Endometrial microvascular endothelial cells (primary cell): Measurements from ENCODE around the gene SRM. TPM values are rescaled to one million over a fixed set of nuclear protein-coding genes. Genes with fewer than 3 reads are reported as not detected.
"Not testable (repeated sequence)": the region's sequence is repeated elsewhere in the genome, so short reads cannot be mapped to it uniquely, and the experiment has no call there.

Source experiments
- in situ Hi-C: cut with HindIII; loops from 2 replicates; pipeline ENCODE4 v1.10.0; 2017; ENCODE audit warnings: low sequenced_read_pairs, low pct_unique_long_range_greater_than_20kb; ENCODE audit errors: inconsistent ontology term
- total RNA-seq: library from RNA; depleted of rRNA; stranded (reverse); fragments of >200 nt; gene quantifications from one replicate; pipeline ENCODE4 v1.2.3, GENCODE V29; 2015; ENCODE audit errors: inconsistent ontology term

SRM gene
- 105 TPM for total RNA-seq

DNA sequence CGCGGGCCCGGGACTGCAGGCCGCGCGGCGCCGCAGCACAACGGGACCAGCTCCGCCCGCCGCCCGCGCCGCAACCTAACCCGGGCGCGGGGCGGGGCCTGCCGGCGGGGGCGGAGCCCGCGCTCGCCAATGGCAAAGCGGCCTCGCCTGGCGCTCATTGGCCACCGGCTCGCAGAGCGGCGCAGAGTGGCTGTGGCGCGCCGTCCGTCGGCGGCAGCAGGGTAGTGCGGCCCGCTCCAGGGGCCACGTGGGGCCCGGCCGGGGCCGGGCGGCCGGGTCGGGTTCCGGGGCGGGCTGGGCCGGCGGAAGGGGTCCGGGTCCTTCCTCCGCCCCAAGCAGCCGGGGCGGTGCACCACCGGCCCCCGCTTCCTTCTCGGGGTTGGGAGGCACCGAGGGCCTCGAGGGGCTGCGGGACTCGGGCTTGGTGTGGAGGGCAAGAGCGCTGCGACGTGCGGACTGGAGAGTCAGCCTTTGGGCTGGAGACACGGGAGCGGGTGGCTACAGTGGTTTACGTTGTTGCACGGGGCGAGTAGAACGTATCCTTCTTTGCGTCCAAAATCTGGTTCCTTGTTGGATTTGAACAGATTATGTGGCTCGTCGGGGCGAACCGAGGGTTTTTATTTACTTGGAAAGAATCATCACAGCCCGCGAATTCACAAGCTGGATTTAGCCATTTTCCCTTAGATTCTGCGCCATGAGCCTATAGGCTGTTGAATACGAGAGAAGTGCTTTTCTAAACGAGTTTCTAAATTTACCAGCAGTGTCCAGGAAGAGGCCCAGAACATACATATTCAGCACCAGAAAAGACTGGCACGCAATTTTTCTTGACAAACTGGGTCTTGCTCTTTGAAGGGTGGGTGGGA lies at the start of gene SRM:
SRM (minus strand) TSS at position 51 of the 863 bp plus-strand sequence. CDS start 75 bp downstream, outside the sequence.
- in situ Hi-C loops: no loop called here

GRCh38 chr1:11109047-11109760 lies 49.4 kb upstream of the SRM start:
- in situ Hi-C loops: no loop called here

GRCh38 chr1:11107599-11107998 lies 47.8 kb upstream of the SRM start:
- in situ Hi-C loops: no loop called here

DNA sequence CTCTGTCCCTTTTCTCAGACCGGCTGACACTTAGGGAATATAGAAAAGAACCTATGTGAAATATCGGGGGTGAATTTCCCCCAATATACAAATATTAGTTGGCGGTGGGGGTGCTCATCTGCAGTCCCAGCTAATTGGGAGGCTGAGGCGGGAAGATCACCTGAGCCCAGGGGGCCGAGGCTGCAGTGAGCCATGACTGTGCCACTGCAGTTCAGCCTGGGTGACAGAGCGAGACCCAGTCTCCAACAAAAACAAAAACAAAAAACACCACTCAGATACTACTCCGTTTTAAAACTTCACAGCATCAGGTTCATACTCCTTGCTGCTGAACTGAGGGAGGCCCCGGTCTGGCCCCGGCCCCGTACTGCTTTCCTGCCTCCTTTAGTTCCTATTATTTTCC lies 45.8 kb upstream of the SRM start:
- in situ Hi-C loops: no loop called here

GRCh38 chr1:11101347-11101746 lies 41.5 kb upstream of the SRM start:
- in situ Hi-C loops: no loop called here

DNA sequence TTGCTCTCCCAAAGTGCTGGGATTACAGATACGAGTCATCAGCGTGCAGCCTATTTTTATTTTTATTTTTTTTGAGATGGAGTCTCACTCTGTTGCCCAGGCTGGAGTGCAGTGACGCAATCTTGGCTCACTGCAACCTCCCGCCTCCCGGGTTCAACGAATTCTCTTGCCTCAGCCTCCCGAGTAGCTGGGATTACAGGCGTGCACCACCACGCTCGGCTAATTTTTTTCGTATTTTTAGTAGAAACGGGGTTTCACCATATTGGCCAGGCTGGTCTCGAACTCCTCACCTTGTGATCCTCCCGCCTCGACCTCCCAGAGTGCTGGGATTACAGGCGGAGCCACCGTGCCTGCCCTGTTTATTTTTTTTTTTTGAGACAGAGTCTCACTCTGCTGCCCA lies 41.0 kb upstream of the SRM start:
- in situ Hi-C loops: not testable (repeated sequence)

GRCh38 chr1:11100149-11100493 lies 40.3 kb upstream of the SRM start:
- in situ Hi-C loops: no loop called here

- in situ Hi-C loops: no loop called here
Measured at GRCh38 chr1:11099310-11100148, 39.7 kb upstream of the SRM start, which contains the start of gene EXOSC10. EXOSC10 (minus strand) TSS chr1:11099869; CDS start chr1:11099831, 38 bp downstream.

DNA sequence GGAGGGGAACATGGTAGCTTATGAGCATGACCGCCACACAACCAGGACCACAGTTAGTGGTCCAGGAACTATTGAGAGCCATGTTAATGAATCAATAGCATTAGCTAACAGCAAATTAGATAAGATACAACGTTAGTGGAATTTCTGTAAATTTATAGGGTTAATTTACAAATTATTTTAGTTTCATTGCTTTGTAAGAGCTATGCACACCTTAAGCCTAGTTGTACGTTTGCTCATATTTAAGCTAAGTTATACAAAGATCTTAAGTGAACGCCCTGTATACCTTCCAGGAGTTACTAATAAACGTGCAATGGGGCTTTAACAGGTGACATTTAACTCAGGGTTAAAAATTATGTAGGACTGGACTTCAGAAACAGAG lies 39.1 kb upstream of the SRM start:
- in situ Hi-C loops: no loop called here

- in situ Hi-C loops: not testable (repeated sequence)
Measured at GRCh38 chr1:11083784-11084183, 24.0 kb upstream of the SRM start.

DNA sequence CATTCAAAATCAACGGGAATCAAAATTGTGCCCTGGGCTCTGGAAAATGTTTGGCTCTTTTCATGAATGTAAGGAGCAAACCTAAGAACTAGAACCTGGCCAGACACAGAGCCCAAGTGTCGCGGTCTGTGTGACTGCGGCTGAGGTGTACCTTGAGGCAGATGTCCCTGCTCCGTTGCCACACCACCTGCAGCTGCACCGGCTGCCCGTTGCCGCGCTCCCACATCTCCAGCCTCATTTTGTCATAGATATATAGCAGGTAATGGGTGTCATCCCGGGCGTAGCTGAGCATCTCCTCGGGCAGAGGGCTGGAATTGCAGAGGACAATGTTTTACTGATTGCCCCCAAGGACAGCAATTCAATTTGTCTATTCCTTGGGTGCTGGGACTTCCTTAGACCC lies 21.1 kb upstream of the SRM start:
- in situ Hi-C loops: no loop called here

DNA sequence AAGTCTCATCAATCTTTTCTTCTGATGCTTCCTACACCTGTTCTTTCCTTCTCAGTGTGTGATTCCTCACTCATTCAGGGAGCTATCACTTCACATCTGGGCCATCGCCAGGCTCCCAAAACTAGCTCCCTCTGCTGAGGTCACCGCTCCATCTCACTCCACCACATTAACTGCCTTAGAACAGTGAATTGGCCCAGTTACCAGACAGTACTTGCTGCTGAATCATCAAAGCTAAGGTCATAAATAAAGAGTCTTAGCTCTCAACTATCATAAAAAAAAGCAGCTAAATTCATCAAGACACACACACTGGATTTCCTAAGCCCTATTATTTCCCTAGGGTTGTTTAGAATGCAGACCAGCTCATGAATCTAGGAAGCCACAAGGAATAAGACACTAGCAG lies 18.8 kb upstream of the SRM start:
- in situ Hi-C loops: no loop called here

DNA sequence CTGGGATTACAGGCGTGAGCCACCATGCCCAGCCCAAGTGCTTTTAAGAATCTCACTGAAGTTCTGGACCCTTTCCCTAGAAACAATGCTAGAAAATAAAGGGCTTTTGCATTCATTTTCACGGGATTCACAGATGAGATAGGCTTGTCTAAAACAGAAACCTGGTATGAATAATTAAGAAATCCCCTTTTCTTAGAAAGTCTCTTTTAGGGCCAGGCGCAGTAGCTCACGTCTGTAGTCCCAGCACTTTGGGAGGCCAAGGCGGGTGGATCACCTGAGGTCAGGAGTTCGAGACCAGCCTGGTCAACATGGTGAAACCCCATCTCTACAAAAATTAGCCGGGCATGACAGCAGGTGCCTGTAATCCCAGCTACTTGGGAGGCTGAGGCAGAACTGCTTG lies 13.6 kb upstream of the SRM start:
- in situ Hi-C loops: not testable (repeated sequence)

DNA sequence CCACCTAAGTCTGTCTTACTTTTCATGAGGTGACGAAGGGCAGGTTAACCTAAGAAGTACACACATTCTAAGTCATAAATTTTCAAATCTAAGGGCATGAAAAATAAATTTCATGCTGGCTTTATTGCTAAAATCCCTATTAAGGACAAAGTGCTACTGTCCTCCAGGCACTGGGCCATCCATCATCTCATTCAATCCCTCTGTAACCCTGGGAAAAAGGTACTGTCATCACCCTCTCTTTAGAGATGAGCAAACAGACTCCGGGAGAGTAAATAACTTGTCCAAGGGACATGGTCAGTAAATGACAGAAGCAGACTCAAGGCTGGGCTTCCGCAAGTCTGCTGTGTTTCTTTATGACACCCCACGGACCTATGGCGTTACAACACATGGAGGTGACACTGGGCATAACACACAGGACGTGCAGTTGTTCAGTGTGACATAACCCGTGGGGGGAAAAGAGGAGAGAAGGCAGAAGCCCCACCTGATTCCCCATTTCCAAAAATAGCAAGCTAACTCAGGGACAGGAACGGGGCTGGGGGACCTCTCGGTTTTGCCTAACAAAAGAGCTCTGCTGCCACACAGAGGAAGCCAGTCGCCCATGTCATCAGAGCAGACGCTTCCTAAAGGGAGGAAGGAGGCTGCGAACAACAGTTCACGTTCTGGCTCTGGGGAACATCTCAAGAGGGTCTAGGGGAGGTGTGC lies 12.5 kb upstream of the SRM start:
- in situ Hi-C loops: no loop called here

GRCh38 chr1:11071463-11072215 lies 11.8 kb upstream of the SRM start:
- in situ Hi-C loops: no loop called here

- in situ Hi-C loops: no loop called here
Measured at GRCh38 chr1:11070876-11071275, 11.1 kb upstream of the SRM start.

DNA sequence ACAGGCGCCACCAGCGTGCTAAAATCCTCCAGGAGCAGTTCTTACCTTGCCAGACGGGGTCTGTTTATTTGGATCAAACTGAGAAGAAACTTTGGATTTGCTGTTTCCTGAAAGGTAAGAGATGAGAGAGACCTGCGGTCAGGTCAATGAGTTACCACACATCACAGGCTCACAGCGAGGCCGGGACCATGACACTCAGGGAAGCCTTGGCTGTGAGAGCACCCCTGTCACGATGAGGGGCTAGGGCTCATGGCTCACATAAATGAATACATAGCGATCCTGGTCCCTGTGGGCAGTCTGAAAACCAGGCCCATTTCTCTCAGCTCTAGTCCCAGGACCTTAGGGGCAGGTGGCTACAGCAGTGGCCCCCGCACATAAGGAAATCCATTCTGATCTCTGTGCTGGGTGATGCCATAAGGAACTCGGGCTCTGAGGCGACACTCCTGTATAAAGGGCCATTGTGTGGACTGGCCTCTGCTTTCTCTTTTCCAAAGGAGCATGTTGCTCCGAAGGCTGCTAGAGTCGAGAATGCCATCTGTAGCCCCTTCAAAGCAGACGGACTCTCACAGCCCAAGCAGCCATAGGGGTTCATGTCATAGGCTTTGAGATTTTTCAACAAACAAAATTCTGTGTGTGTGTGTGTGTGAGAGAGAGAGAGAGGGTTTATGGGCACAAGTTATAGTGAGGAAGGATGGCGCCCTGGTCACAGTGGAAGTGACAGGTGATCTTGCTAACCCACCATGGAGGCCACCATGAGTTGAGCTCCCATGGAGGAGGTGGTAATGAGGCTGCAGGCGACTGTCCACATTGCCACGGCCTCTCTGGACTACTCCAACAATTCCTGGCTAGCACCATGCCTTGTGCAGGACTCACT lies 9.0 kb upstream of the SRM start:
- in situ Hi-C loops: no loop called here
